ENCODE data around the gene EPHB4. TPM values are rescaled to one million over a fixed set of nuclear protein-coding genes. Genes with fewer than 3 reads are reported as not detected.

Gene EPHB4
- total and polyA plus RNA-seq, 7 donors: 5.1 to 13.9 (median 10.3) TPM

- WGBS, 3 donors: 32 to 36% (median 36%) methylated on average over 9 of the region's 9 CpGs
Measured at GRCh38 chr7:100789055-100789454, 38.3 kb downstream of the EPHB4 start.

DNA sequence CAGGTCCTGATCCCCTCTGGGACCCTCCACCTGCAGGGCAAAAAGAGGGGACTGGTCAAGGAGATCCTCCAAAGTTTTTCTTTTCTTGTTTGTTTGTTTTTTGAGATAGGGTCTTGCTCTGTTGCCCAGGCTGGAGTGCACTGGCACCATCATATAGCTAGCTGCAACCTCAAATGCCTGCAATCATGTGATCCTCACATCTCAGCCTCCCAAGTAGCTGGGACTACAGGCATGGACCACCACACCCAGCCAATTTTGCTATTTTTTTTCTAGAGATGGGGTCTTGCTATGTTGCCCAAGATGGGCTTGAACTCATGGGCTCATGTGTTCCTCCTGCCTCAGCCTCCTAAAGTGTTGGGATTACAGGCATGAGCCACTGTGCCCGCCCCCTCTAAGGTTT is 41.0 kb downstream of the EPHB4 start:
- H3K4me1 ChIP-seq: no peaks in the 10 kb centered on the region
- no peaks in the 10 kb centered on the region for H3K36me3 ChIP-seq (ENCODE audit: insufficient read depth in 1 of 2, low read depth in 1 of 2)
- no peak overlapping the region for H3K27ac ChIP-seq
- H3K27me3 ChIP-seq (ENCODE audit: insufficient read depth in 3 of 3, low read length in 2 of 3): peaks cover 0 to 18% (median 6%) of the 10 kb centered on the region in 3 donors
- H3K9me3 ChIP-seq: peaks cover 4% of the 10 kb centered on the region
- TF ChIP-seq, protein P1, sequence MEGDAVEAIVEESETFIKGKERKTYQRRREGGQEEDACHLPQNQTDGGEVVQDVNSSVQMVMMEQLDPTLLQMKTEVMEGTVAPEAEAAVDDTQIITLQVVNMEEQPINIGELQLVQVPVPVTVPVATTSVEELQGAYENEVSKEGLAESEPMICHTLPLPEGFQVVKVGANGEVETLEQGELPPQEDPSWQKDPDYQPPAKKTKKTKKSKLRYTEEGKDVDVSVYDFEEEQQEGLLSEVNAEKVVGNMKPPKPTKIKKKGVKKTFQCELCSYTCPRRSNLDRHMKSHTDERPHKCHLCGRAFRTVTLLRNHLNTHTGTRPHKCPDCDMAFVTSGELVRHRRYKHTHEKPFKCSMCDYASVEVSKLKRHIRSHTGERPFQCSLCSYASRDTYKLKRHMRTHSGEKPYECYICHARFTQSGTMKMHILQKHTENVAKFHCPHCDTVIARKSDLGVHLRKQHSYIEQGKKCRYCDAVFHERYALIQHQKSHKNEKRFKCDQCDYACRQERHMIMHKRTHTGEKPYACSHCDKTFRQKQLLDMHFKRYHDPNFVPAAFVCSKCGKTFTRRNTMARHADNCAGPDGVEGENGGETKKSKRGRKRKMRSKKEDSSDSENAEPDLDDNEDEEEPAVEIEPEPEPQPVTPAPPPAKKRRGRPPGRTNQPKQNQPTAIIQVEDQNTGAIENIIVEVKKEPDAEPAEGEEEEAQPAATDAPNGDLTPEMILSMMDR (IDR thresholded peaks at IDR 0.05): no peak
- ATAC-seq (no peak), DNase-seq (no peak)
- intact Hi-C loops (cut with DNase I): no loop called here
- H3K4me3 ChIP-seq: no peak overlapping the region
- WGBS, 3 donors: 86 to 95% (median 88%) methylated on average over 1 of the region's 1 CpG

More at GRCh38 chr7:100789055-100789454, 38.3 kb downstream of the EPHB4 start:
- no peak overlapping the region for H3K4me3 ChIP-seq
- no peaks in the 10 kb centered on the region for H3K36me3 ChIP-seq (ENCODE audit: insufficient read depth in 1 of 2, low read depth in 1 of 2)
- H3K27ac ChIP-seq: no peak overlapping the region
- no peaks in the 10 kb centered on the region for H3K4me1 ChIP-seq
- ATAC-seq (no peak), DNase-seq (no peak)
- H3K9me3 ChIP-seq: peaks cover 1% of the 10 kb centered on the region
- H3K27me3 ChIP-seq (ENCODE audit: insufficient read depth in 3 of 3, low read length in 2 of 3): peaks cover 0 to 29% (median 13%) of the 10 kb centered on the region in 3 donors
- intact Hi-C loops (cut with DNase I): no loop called here
- TF ChIP-seq, protein P1 (IDR thresholded peaks at IDR 0.05): no peak

GRCh38 chr7:100785878-100786277 is 41.4 kb downstream of the EPHB4 start:
- Histone ChIP-seq H3K4me1 (no peaks in the 10 kb centered on the region), H3K9me3 (peaks cover 4% of the 10 kb centered on the region), H3K27ac (no peak overlapping the region), H3K4me3 (no peak overlapping the region), H3K27me3 (ENCODE audit: insufficient read depth in 3 of 3, low read length in 2 of 3) (peaks cover 0 to 20% (median 4%) of the 10 kb centered on the region in 3 donors), H3K36me3 (ENCODE audit: insufficient read depth in 1 of 2, low read depth in 1 of 2) (no peaks in the 10 kb centered on the region)
- TF ChIP-seq, protein P1 (IDR thresholded peaks at IDR 0.05): no peak
- ATAC-seq (no peak), DNase-seq (no peak)
- WGBS, 3 donors: 22 to 37% (median 28%) methylated on average over 17 of the region's 17 CpGs
- intact Hi-C loops (cut with DNase I): no loop called here

- Histone ChIP-seq H3K27me3 (ENCODE audit: insufficient read depth in 3 of 3, low read length in 2 of 3) (peaks cover 0 to 29% (median 8%) of the 10 kb centered on the region in 3 donors), H3K9me3 (peaks cover 4% of the 10 kb centered on the region), H3K4me1 (no peaks in the 10 kb centered on the region), H3K27ac (no peak overlapping the region), H3K4me3 (no peak overlapping the region), H3K36me3 (ENCODE audit: insufficient read depth in 1 of 2, low read depth in 1 of 2) (no peaks in the 10 kb centered on the region)
- WGBS, 3 donors: 90 to 100% (median 95%) methylated on average over 2 of the region's 2 CpGs
- intact Hi-C loops (cut with DNase I): no loop called here
- TF ChIP-seq, protein P1 (IDR thresholded peaks at IDR 0.05): no peak
- DNase-seq (no peak), ATAC-seq (no peak)
Measured at GRCh38 chr7:100783804-100784203, 43.5 kb downstream of the EPHB4 start.

DNA sequence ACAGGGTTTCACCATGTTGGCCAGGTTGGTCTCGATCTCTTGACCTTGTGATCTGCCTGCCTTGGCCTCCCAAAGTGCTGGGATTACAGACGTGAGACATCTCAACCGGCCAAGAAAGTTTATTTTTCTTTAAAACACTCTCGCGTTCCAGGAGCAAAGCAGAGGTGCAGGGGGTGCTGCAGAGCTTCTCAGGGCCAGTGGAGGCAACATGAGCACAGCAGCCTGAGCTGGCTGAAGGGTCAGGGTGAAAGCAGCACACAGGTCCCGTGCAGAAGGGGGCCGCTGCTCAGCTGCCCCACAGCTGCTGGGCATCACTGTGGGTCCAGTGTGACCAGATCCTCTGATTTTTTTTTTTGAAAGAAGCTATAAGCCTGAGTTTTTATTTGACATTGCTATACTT is 46.1 kb downstream of the EPHB4 start:
- no peak for DNase-seq
- ATAC-seq: no peak
- WGBS, 3 donors: 45 to 52% (median 46%) methylated on average over 7 of the region's 7 CpGs
- no peak overlapping the region for H3K4me3 ChIP-seq
- H3K27ac ChIP-seq: no peak overlapping the region
- peaks cover 4% of the 10 kb centered on the region for H3K9me3 ChIP-seq
- TF ChIP-seq, protein P1 (IDR thresholded peaks at IDR 0.05): no peak
- H3K36me3 ChIP-seq (ENCODE audit: insufficient read depth in 1 of 2, low read depth in 1 of 2): no peaks in the 10 kb centered on the region
- intact Hi-C loops (cut with DNase I): no loop called here
- H3K27me3 ChIP-seq (ENCODE audit: insufficient read depth in 3 of 3, low read length in 2 of 3): peaks cover 0 to 23% (median 6%) of the 10 kb centered on the region in 3 donors
- H3K4me1 ChIP-seq: no peaks in the 10 kb centered on the region

Measured in psoas muscle (tissue), 8 donors.